HG03575 (cell line): ENCODE measurements around the gene CHAF1B.

ENCODE experiments used
- ATAC-seq: cut with Tn5 transposase; IDR thresholded peaks from one replicate; pipeline ENCODE4 v1.9.1; 2021; ENCODE audit not compliant: unreplicated experiment, insufficient number of reproducible peaks, low FRiP score; ENCODE audit errors: extremely low read depth

Gene CHAF1B

GRCh38 chr21:36422279-36423098, 37.3 kb downstream of the CHAF1B start:
- ATAC-seq: no peak

GRCh38 chr21:36423771-36424433, 38.7 kb downstream of the CHAF1B start:
- no peak for ATAC-seq

- no peak for ATAC-seq
Observed at GRCh38 chr21:36424592-36424991, 39.4 kb downstream of the CHAF1B start.

- ATAC-seq: no peak
Observed at GRCh38 chr21:36425286-36425685, 40.1 kb downstream of the CHAF1B start.

DNA sequence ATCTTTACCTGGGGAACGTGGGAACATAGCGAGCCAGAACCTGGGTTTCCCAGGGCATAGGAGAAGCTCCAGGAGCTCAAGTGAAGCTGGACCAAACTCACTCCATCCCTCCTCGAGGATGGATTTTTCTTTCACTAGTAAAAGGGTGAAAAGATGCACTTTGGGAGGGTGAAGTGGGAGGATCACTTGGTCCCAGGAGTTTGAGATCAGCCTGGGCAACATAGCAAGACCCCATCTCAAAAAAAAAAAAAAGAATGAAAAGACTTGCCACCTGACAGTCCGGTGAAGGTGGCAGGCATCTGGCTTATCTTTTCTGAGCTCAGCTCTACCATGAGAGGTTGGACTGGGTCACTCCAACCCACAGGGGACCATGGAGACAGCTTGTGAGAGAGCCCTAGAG, 42.3 kb downstream of the CHAF1B start:
- no peak for ATAC-seq

- no peak for ATAC-seq
Observed at GRCh38 chr21:36428761-36429432, 43.7 kb downstream of the CHAF1B start.

- peak; percentile 81 for ATAC-seq
Observed at GRCh38 chr21:36429947-36430546, 44.9 kb downstream of the CHAF1B start.

DNA sequence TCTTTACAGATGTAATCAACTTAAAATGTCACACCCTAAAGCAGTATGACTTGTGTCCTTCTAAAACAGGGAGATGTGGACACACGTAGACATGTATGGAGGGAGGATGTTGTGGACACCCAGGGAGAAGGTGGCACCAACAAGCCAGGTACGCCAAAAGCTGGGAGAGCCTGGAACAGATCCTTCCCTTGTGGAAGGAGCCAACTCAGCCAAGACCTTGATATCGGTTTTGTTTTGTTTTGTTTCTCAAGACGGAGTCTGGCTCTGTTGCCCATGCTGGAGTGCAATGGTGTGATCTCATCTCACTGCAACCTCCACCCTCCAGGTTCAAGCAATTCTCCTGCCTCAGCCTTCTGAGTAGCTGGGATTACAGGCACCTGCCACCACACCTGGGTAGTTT, 45.6 kb downstream of the CHAF1B start:
- no peak for ATAC-seq

- no peak for ATAC-seq
Observed at GRCh38 chr21:36431252-36431651, 46.1 kb downstream of the CHAF1B start.

GRCh38 chr21:36433059-36433709, 48.0 kb downstream of the CHAF1B start:
- no peak for ATAC-seq

DNA sequence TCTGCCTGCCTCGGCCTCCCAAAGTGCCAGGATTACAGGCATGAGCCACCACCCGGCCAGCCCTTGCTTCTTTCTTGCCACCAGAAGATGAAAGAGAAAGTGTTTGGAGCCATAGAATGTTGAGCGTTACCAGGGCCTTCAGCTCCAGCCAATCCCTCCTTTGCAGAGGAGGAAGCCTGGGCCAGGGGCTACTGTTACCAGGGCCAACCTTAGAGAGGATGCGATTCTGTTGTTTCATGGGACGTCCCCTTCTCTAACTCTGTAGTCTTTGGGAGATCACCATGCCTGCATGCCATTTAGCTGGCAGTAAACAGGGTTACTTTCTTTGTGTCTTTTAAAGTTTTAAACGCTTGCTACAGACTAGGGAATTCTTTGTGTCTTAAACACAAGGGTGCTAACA, 49.0 kb downstream of the CHAF1B start:
- ATAC-seq: no peak

- no peak for ATAC-seq
Observed at GRCh38 chr21:36436829-36437744, 51.9 kb downstream of the CHAF1B start.

DNA sequence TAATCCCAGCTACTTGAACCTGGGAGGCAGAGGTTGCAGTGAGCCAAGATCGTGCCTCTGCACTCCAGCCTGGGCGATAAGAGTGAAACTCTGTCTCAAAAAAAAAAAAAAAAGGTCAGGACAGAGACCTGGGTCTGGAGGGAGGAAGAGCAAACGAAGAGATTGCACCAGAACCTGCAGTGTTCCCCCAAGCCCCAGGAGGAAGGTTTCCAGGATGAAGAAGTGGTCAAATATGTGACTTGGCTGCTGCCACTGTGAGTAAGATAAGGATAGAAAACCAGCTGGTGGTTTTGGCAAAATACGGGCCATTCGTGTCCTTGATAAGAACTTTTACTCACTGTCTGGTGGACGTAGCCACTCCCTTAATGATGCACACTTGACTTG, 52.5 kb downstream of the CHAF1B start:
- no peak for ATAC-seq

- ATAC-seq: no peak
Observed at GRCh38 chr21:36441715-36442114, 56.5 kb downstream of the CHAF1B start.

- ATAC-seq: no peak
Observed at GRCh38 chr21:36446301-36446700, 61.1 kb downstream of the CHAF1B start.

- no peak for ATAC-seq
Observed at GRCh38 chr21:36450511-36450910, 65.3 kb downstream of the CHAF1B start.

DNA sequence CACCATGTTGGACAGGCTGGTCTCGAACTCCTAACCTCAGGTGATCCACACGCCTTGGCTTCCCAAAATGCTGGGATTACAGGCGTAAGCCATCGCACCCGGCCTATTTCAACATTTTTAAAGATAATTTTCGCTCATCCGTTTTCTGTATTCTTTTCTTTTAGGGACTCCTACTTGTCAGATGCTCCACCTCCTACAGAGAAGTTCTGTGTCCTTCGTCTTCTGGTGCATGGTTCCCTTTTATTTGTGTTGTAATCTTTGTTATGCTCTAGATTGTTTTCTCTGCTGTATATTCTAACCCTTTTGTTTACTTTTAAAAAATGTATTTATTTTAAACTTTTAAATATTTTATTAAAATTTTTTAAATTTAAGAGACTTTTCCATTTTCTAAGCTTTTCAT, 66.3 kb downstream of the CHAF1B start:
- no peak for ATAC-seq

GRCh38 chr21:36452281-36452825, 67.2 kb downstream of the CHAF1B start:
- ATAC-seq: no peak
